Heart right ventricle (tissue), 16 donors: ENCODE measurements around the gene ERBB4. TPM values are rescaled to one million over a fixed set of nuclear protein-coding genes. Genes with fewer than 3 reads are reported as not detected.

Source experiments
- ATAC-seq, 8 donors: fragments of 200-7000 bp; cut with Tn5 transposase; one replicate each; pipeline ENCODE4 v1.9.1; 2020; ENCODE audit warnings: mild to moderate bottlenecking in 8 of 8, moderate library complexity in 8 of 8, moderate number of reproducible peaks in 1 of 8
- DNase-seq, 2 donors: peaks; one replicate each; pipeline ENCODE4 v3.0.0-alpha.2; 2020
- H3K27ac ChIP-seq, 10 donors: fragments of 200-600 bp; sonication (generic) in 2 of 10; one replicate each; pipeline versions ENCODE4 v1.5.0 to v1.8.0; 2020 to 2022; ENCODE audit warnings: mild to moderate bottlenecking in 3 of 10
- H3K27me3 ChIP-seq, 7 donors: fragments of 200-600 bp; one replicate each; pipeline ENCODE4 v1.8.0; 2021 to 2022; ENCODE audit warnings: mild to moderate bottlenecking in 2 of 7
- H3K36me3 ChIP-seq, 9 donors: fragments of 200-600 bp; sonication (generic) in 1 of 9; one replicate each; pipeline versions ENCODE4 v1.5.0 to v1.8.0; 2020 to 2022; ENCODE audit warnings: mild to moderate bottlenecking in 2 of 9
- H3K4me1 ChIP-seq, 9 donors: fragments of 200-600 bp; sonication (generic) in 1 of 9; one replicate each; pipeline versions ENCODE4 v1.5.0 to v1.8.0; 2020 to 2022; ENCODE audit warnings: mild to moderate bottlenecking in 4 of 9
- H3K4me3 ChIP-seq, 10 donors: fragments of 200-600 bp; sonication (generic) in 2 of 10; one replicate each; pipeline versions ENCODE4 v1.5.0 to v1.8.0; 2020 to 2022; ENCODE audit warnings: mild to moderate bottlenecking in 7 of 10, moderate library complexity in 2 of 10
- H3K9me3 ChIP-seq, 11 donors: fragments of 200-600 bp in 10 of 11; sonication (generic) in 2 of 11; one replicate each; pipeline versions ENCODE4 v1.5.0 to v1.8.0; 2013 to 2022; ENCODE audit warnings: mild to moderate bottlenecking in 2 of 11, control low read depth in 1 of 11, moderate library complexity in 1 of 11
- CTCF ChIP-seq, 9 donors: fragments of 200-600 bp; sonication (generic) in 2 of 9; IDR thresholded peaks; one replicate each; pipeline versions ENCODE4 v1.5.0 to v1.8.0; 2021 to 2022; ENCODE audit warnings: antibody characterized with exemption in 9 of 9, mild to moderate bottlenecking in 5 of 9, moderate library complexity in 1 of 9
- WGBS, 2 donors: extraction: QIAGEN DNeasy Blood & Tissue Kit; methylation state at CpG; one replicate each; pipeline ENCODE4 v1.1.7; 2013; ENCODE audit warnings: inconsistent platforms in 1 of 2; 5-methylcytosine and 5-hydroxymethylcytosine counted together
- intact Hi-C, 10 donors: fragments of 100-400 bp; cut with DNase I; formaldehyde crosslinking; loops; one replicate each; pipeline versions ENCODE4 v1.11.1 to v1.14.2; 2022
- polyA plus RNA-seq, 2 donors: library from polyadenylated mRNA; stranded (reverse); fragments of 200-250 nt; gene quantifications; one replicate each; pipeline ENCODE4 v1.2.3, GENCODE V29; 2013
- total RNA-seq, 10 donors: library from RNA; stranded (reverse); fragmentation: NEBNext Ultra II Directional in 3 of 10; extraction: Animal tissue kit (Norgen Biotek cat#: 25700) in 3 of 10; gene quantifications; one replicate each; pipeline versions ENCODE4 v1.2.1 to v1.2.4, GENCODE V29; 2021 to 2023
- donor health status: Arrhythmogenic right ventricular cardiomyopathy.
- donor health status: ischemic (EF 13 %, LVEDD 7.1; RV severe dilation, severe dysfunction).
- donor health status: healthy with polysubstance abuse.
- donor health status: DM: no; HTN: yes; CAD: no.
- donor health status: DM: no; HTN: no; CAD: no.
- donor health status: ischemic (EF 25% LVEDD 6.9; RV normal size, moderate dysfunction).
- donor health status: ischemic (EF 25% LVEDD 5.7; RV mildly dilated, moderate dysfunction).
- donor health status: healthy.
- donor health status: DM: yes; HTN: yes; CAD: no.
- donor health status: Ischemic cardiomyopathy.
- donor health status: ischemic (EF 35%, LVEDD 5.7; RV mildly dilated, moderate dysfunction).
- donor health status: nonischemic (EF 11% LVEDD 7.7; RV severe dilation, severe dysfunction).
- donor health status: DM: yes; HTN: yes; CAD: no.
- donor health status: PGD.
- donor health status: ischemic (EF 29% LVEDD 5.4; RV normal size, mild dysfunction).
- donor health status: nonischemic (EF 23%, LVEDD 6.1; RV moderate dilation, normal function).

The ERBB4 gene
- total and polyA plus RNA-seq, 12 donors, result 1.2 to 24.6 (median 16.1) TPM

GRCh38 chr2:211845338-211846035, 693.1 kb downstream of the ERBB4 start:
- WGBS, 2 donors, result 63 to 64% methylated on average over 3 of the region's 3 CpGs
- no peak for TF ChIP-seq CTCF (IDR thresholded peaks at IDR 0.05)
- no peak for DNase-seq
- Histone ChIP-seq H3K27me3 (no peaks in the 10 kb centered on the region), H3K4me3 (no peak overlapping the region), H3K36me3 (no peaks in the 10 kb centered on the region), H3K4me1 (no peaks in the 10 kb centered on the region), H3K27ac (no peak overlapping the region), H3K9me3 (no peaks in the 10 kb centered on the region)
- intact Hi-C loops, result no loop called here
- no peak for ATAC-seq

- Histone ChIP-seq H3K36me3 (no peaks in the 10 kb centered on the region), H3K4me3 (no peak overlapping the region), H3K9me3 (no peaks in the 10 kb centered on the region), H3K27ac (no peak overlapping the region), H3K27me3 (no peaks in the 10 kb centered on the region), H3K4me1 (no peaks in the 10 kb centered on the region)
- intact Hi-C loops, result no loop called here
- no peak for ATAC-seq
- WGBS, 2 donors, result 76 to 77% methylated on average over 2 of the region's 2 CpGs
- no peak for DNase-seq
- TF ChIP-seq CTCF (IDR thresholded peaks at IDR 0.05), result no peak
These were observed 700.9 kb downstream of the ERBB4 start for GRCh38 chr2:211837706-211838105.

GRCh38 chr2:211837206-211837605, 701.4 kb downstream of the ERBB4 start:
- Histone ChIP-seq H3K27ac (no peak overlapping the region), H3K4me3 (no peak overlapping the region), H3K27me3 (no peaks in the 10 kb centered on the region), H3K36me3 (no peaks in the 10 kb centered on the region), H3K4me1 (no peaks in the 10 kb centered on the region), H3K9me3 (no peaks in the 10 kb centered on the region)
- WGBS, 2 donors, result 78 to 84% methylated on average over 3 of the region's 3 CpGs
- intact Hi-C loops, result no loop called here
- TF ChIP-seq CTCF (IDR thresholded peaks at IDR 0.05), result no peak
- no peak for DNase-seq
- no peak for ATAC-seq

- no peaks in the 10 kb centered on the region for H3K36me3 ChIP-seq
- no peak overlapping the region for H3K4me3 ChIP-seq
- intact Hi-C loops, result no loop called here
- no peaks in the 10 kb centered on the region for H3K27me3 ChIP-seq
- ATAC-seq, result no peak
- no peaks in the 10 kb centered on the region for H3K9me3 ChIP-seq
- H3K27ac ChIP-seq, result no peak overlapping the region
- WGBS, 2 donors, result 33 to 64% methylated on average over 3 of the region's 3 CpGs
- no peak for DNase-seq
- TF ChIP-seq CTCF (IDR thresholded peaks at IDR 0.05), result no peak
- H3K4me1 ChIP-seq, result no peaks in the 10 kb centered on the region
These were observed 702.2 kb downstream of the ERBB4 start for GRCh38 chr2:211836409-211836808.
